ENCODE data around the gene ERC1.
"Not testable (repeated sequence)": the region's sequence is repeated elsewhere in the genome, so short reads cannot be mapped to it uniquely, and the experiment has no call there.

Gene ERC1

DNA sequence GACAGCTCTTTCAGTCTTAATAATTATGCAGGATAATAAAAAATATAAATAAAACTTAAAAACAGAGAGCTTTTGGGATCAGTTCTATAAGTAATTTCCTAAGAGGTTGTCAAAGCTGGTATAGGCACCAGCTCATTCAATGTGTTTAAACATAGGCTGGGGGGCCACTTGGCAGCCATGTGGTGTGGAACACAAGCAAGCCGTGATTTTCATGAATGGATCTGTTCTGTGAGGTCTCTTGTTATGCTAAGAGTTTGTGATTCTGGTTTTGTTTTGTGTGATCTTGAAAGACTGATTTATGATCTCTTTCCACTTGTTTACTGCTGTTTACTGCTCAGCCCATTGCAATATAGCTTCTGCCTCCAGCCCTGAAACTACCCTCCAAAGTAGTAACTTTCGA is 362.4 kb downstream of the ERC1 start:
- TF ChIP-seq EZH2 (optimal IDR thresholded peaks at IDR 0.05; ENCODE audit: low read depth, low read length) (no peak), CTCF (IDR thresholded peaks at IDR 0.05; ENCODE audit: low read length) (no peak), EZH2phosphoT487 (IDR thresholded peaks at IDR 0.05; ENCODE audit: low read length) (no peak)
- Histone ChIP-seq H3K27ac (ENCODE audit: low read length) (no peak overlapping the region), H3K9ac (ENCODE audit: low read length) (no peak overlapping the region)

GRCh38 chr12:1355396-1355795 is 364.4 kb downstream of the ERC1 start:
- Histone ChIP-seq H3K9me3 (replicated peaks; ENCODE audit: insufficient read depth, low read length) (no peaks in the 10 kb centered on the region), H3K36me3 (replicated peaks; ENCODE audit: insufficient read depth, low read length) (no peaks in the 10 kb centered on the region), H3K4me3 (ENCODE audit: low read length) (no peak overlapping the region), H3K9ac (ENCODE audit: low read length) (no peak overlapping the region), H3K9me2 (replicated peaks; ENCODE audit: insufficient read depth, low read length) (no peaks in the 10 kb centered on the region), H3K27ac (ENCODE audit: low read length) (no peak overlapping the region), H4K20me1 (ENCODE audit: insufficient read depth, low read length) (no peaks in the 10 kb centered on the region), H3K4me2 (ENCODE audit: low read depth, low read length) (no peak overlapping the region), H3F3A (ENCODE audit: insufficient read depth, low read length) (no peaks in the 10 kb centered on the region), H3K79me2 (ENCODE audit: low read length) (no peaks in the 10 kb centered on the region), H3K27me3 (replicated peaks; ENCODE audit: insufficient read depth, low read length) (no peaks in the 10 kb centered on the region), H2AFZ (ENCODE audit: low read length) (no peak overlapping the region), H3K4me1 (ENCODE audit: low read length) (no peaks in the 10 kb centered on the region)
- no peak for DNase-seq
- no peak for TF ChIP-seq CTCF (IDR thresholded peaks at IDR 0.05; ENCODE audit: low read length)
- no peak for TF ChIP-seq EZH2phosphoT487 (IDR thresholded peaks at IDR 0.05; ENCODE audit: low read length)
- TF ChIP-seq EZH2 (optimal IDR thresholded peaks at IDR 0.05; ENCODE audit: low read depth, low read length): no peak

More for the DNA sequence above, 362.4 kb downstream of the ERC1 start:
- Histone ChIP-seq H3K27me3 (replicated peaks; ENCODE audit: insufficient read depth, low read length) (no peaks in the 10 kb centered on the region), H3K4me3 (ENCODE audit: low read length) (no peak overlapping the region), H3K36me3 (replicated peaks; ENCODE audit: insufficient read depth, low read length) (no peaks in the 10 kb centered on the region), H3K4me2 (ENCODE audit: low read depth, low read length) (no peak overlapping the region), H3F3A (ENCODE audit: insufficient read depth, low read length) (no peaks in the 10 kb centered on the region), H3K9me2 (replicated peaks; ENCODE audit: insufficient read depth, low read length) (no peaks in the 10 kb centered on the region), H3K79me2 (ENCODE audit: low read length) (no peaks in the 10 kb centered on the region), H3K9me3 (replicated peaks; ENCODE audit: insufficient read depth, low read length) (no peaks in the 10 kb centered on the region), H2AFZ (ENCODE audit: low read length) (no peak overlapping the region), H4K20me1 (ENCODE audit: insufficient read depth, low read length) (no peaks in the 10 kb centered on the region), H3K4me1 (ENCODE audit: low read length) (no peaks in the 10 kb centered on the region)
- no peak for DNase-seq

GRCh38 chr12:1355871-1356270 is 364.8 kb downstream of the ERC1 start:
- not testable (repeated sequence) for H3F3A ChIP-seq (ENCODE audit: insufficient read depth, low read length); H3K4me2 ChIP-seq (ENCODE audit: low read depth, low read length); H2AFZ ChIP-seq (ENCODE audit: low read length); DNase-seq; H3K9me2 ChIP-seq (replicated peaks; ENCODE audit: insufficient read depth, low read length); H3K27me3 ChIP-seq (replicated peaks; ENCODE audit: insufficient read depth, low read length); H3K4me1 ChIP-seq (ENCODE audit: low read length); H4K20me1 ChIP-seq (ENCODE audit: insufficient read depth, low read length); H3K79me2 ChIP-seq (ENCODE audit: low read length); H3K9ac ChIP-seq (ENCODE audit: low read length); H3K9me3 ChIP-seq (replicated peaks; ENCODE audit: insufficient read depth, low read length); H3K36me3 ChIP-seq (replicated peaks; ENCODE audit: insufficient read depth, low read length); H3K27ac ChIP-seq (ENCODE audit: low read length); H3K4me3 ChIP-seq (ENCODE audit: low read length)

- Histone ChIP-seq H2AFZ (ENCODE audit: low read length) (no peak overlapping the region), H3K9me2 (replicated peaks; ENCODE audit: insufficient read depth, low read length) (no peaks in the 10 kb centered on the region), H3K36me3 (replicated peaks; ENCODE audit: insufficient read depth, low read length) (no peaks in the 10 kb centered on the region), H3K4me1 (ENCODE audit: low read length) (no peaks in the 10 kb centered on the region), H3K4me2 (ENCODE audit: low read depth, low read length) (no peak overlapping the region), H3F3A (ENCODE audit: insufficient read depth, low read length) (no peaks in the 10 kb centered on the region), H3K79me2 (ENCODE audit: low read length) (no peaks in the 10 kb centered on the region), H3K27me3 (replicated peaks; ENCODE audit: insufficient read depth, low read length) (no peaks in the 10 kb centered on the region), H3K9me3 (replicated peaks; ENCODE audit: insufficient read depth, low read length) (no peaks in the 10 kb centered on the region), H3K9ac (ENCODE audit: low read length) (no peak overlapping the region), H4K20me1 (ENCODE audit: insufficient read depth, low read length) (no peaks in the 10 kb centered on the region), H3K27ac (ENCODE audit: low read length) (no peak overlapping the region), H3K4me3 (ENCODE audit: low read length) (no peak overlapping the region)
- DNase-seq: no peak
- TF ChIP-seq EZH2phosphoT487 (IDR thresholded peaks at IDR 0.05; ENCODE audit: low read length) (no peak), EZH2 (optimal IDR thresholded peaks at IDR 0.05; ENCODE audit: low read depth, low read length) (no peak), CTCF (IDR thresholded peaks at IDR 0.05; ENCODE audit: low read length) (no peak)
Observed at GRCh38 chr12:1356285-1356684, 365.3 kb downstream of the ERC1 start.

Measured in MM.1S (cell line).